Epithelial cell of esophagus (primary cell): ENCODE data around the gene TRIM24.
"Not testable (repeated sequence)": the region's sequence is repeated elsewhere in the genome, so short reads cannot be mapped to it uniquely, and the experiment has no call there.

Source experiments
- DNase-seq: peaks from one replicate; pipeline ENCODE4 v3.0.0; 2010; ENCODE audit warnings: low read depth
- H3K4me3 ChIP-seq: 2 replicates; pipeline ENCODE4 v1.5.1; 2011; ENCODE audit warnings: mild to moderate bottlenecking, low read length, control low read depth
- CTCF ChIP-seq: IDR thresholded peaks from 2 replicates; pipeline ENCODE4 v1.5.1; 2011; ENCODE audit warnings: low read depth, mild to moderate bottlenecking, low read length, control low read depth, inconsistent platforms; ENCODE audit not compliant: insufficient read depth; ENCODE audit errors: missing control alignments

The TRIM24 gene

GRCh38 chr7:138524259-138524658 is 64.2 kb downstream of the TRIM24 start:
- no peak for TF ChIP-seq CTCF
- no peak for DNase-seq
- no peak overlapping the region for H3K4me3 ChIP-seq

- no peak for TF ChIP-seq CTCF
- DNase-seq, result no peak
- H3K4me3 ChIP-seq, result no peak overlapping the region
Observed at GRCh38 chr7:138525757-138526156, 65.7 kb downstream of the TRIM24 start.

- DNase-seq, result peak; percentile 20
Observed at GRCh38 chr7:138527746-138528223, 67.7 kb downstream of the TRIM24 start.

GRCh38 chr7:138536833-138537232 is 76.8 kb downstream of the TRIM24 start:
- not testable (repeated sequence) for DNase-seq, H3K4me3 ChIP-seq

More at GRCh38 chr7:138527746-138528223, 67.7 kb downstream of the TRIM24 start:
- H3K4me3 ChIP-seq, result no peak overlapping the region
- no peak for TF ChIP-seq CTCF

GRCh38 chr7:138538518-138538917 is 78.5 kb downstream of the TRIM24 start:
- no peak overlapping the region for H3K4me3 ChIP-seq
- no peak for DNase-seq
- no peak for TF ChIP-seq CTCF

- DNase-seq, result no peak
- TF ChIP-seq CTCF, result no peak
- no peak overlapping the region for H3K4me3 ChIP-seq
Observed at GRCh38 chr7:138538997-138539644, 79.1 kb downstream of the TRIM24 start.

GRCh38 chr7:138542183-138542582 is 82.1 kb downstream of the TRIM24 start:
- no peak for TF ChIP-seq CTCF
- no peak overlapping the region for H3K4me3 ChIP-seq
- DNase-seq, result no peak
